HT-29 (cell line): ENCODE measurements around the gene TMEM147. TPM values are rescaled to one million over a fixed set of nuclear protein-coding genes. Genes with fewer than 3 reads are reported as not detected.

Experiments used
- DNase-seq: peaks from one replicate; pipeline ENCODE4 v3.0.0-alpha.2; 2015; ENCODE audit warnings: low spot score
- total RNA-seq: library from RNA; depleted of rRNA; stranded (reverse); fragments of >200 nt; shearing (Covaris generic); gene quantifications from 2 replicates; pipeline ENCODE4 v1.2.3, GENCODE V29; 2014

The TMEM147 gene
- total RNA-seq, 1 experiment from 2014 or later: 206 TPM

- DNase-seq: no peak
These were observed 26.1 kb upstream of the TMEM147 start for GRCh38 chr19:35519291-35519690.

DNA sequence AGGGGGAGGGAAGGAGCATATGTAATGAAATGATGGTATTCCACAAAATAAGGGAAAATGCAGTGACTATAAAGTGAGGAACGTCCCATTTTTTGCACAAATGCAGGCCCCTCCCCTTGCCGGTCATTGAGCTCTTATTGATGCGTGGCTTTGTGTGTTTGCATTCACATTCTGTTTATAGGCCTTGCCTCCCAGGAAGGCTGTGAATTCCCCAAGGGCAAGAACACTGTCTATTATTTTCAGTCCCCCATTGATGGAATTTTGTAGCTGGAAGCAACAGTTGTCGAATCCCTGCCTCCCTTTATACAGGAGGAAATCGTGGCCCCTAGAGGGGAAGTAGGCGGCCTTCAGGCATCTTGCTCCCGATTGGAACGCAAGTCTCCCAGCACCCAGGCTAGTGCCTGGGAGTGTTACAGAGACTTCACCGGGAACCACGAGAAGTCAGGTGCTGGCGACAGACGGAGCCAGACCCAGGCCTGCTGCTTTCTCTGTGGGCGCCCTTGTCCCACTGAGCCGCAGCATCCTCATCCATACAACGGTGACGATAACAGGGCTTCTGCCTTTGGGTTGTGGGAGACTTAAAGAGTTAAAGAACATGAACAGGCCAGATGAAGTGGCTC is 24.2 kb upstream of the TMEM147 start:
- no peak for DNase-seq

DNA sequence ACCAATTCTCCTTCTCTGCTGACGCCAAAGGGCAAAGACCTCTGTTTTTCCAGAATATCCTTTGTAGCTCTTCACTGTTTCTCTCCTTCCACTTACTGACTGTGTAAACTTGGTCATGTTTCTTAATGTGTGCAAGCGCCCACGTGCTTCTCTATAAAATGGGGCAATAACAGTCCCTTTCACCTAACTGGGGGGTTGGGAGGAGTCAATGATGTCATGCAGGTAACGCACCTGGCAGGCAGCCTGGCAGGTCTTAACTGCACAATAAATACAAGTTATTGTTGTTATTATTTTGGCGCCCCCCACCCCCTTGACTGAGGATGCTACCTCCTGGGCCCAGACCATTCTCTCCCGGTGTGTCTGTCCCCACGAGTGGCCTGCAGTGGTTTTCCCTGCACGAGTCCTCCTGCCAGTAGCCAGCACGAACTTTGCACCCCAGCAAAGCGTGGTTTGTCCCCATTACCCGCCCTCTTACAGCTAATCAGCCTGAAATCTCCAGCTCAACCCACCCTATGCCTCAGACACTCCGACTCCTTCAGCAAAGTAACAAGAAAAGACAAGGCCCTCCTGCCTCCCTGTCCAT is 22.6 kb upstream of the TMEM147 start:
- DNase-seq: peak; percentile 26

DNA sequence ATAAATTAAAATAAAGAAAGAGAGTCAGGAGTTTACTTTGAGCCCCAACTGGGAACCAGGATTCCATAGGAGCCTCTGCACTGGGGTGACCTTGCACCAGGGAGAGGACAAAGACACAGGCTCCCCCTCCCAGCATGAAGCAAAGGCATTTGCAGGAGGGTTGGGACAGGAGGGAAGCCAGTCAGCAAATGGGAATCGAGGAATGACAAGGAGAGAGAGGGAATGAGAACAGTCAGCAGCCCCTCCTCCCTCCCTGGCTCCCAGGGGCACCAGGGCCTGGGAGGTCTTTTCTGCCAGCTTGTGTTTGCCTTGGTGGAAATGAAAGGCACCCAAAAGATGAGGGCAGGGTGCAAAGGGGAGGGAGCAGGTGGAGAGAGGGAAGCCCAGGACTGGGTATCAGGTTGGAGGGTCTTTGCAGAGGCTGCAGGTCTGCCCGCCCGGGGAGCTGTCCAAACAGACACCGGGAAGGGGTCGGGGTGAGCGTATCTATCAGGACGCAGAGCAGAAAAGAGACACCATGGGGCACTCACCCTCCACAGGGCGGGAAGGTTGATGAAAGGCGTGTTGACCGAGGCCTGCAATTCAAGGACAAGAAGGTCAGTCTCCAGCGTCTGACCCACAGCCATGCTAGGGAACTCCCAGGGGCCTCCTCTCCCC is 21.1 kb upstream of the TMEM147 start:
- no peak for DNase-seq

- no peak for DNase-seq
These were observed 19.6 kb upstream of the TMEM147 start for GRCh38 chr19:35525873-35526272.

- no peak for DNase-seq
These were observed 17.0 kb upstream of the TMEM147 start, which contains the start of gene SBSN for GRCh38 chr19:35528218-35529038. Gene SBSN (minus strand): TSS chr19:35528311. CDS start chr19:35528281, 30 bp downstream.

GRCh38 chr19:35529241-35530218 is 15.9 kb upstream of the TMEM147 start:
- DNase-seq: no peak

GRCh38 chr19:35531291-35531690 is 14.1 kb upstream of the TMEM147 start:
- DNase-seq: no peak

- no peak for DNase-seq
These were observed 12.1 kb upstream of the TMEM147 start, which contains the start of gene GAPDHS for GRCh38 chr19:35533201-35533821. Gene GAPDHS (plus strand): TSS chr19:35533456. CDS start chr19:35533528, 72 bp downstream.

DNA sequence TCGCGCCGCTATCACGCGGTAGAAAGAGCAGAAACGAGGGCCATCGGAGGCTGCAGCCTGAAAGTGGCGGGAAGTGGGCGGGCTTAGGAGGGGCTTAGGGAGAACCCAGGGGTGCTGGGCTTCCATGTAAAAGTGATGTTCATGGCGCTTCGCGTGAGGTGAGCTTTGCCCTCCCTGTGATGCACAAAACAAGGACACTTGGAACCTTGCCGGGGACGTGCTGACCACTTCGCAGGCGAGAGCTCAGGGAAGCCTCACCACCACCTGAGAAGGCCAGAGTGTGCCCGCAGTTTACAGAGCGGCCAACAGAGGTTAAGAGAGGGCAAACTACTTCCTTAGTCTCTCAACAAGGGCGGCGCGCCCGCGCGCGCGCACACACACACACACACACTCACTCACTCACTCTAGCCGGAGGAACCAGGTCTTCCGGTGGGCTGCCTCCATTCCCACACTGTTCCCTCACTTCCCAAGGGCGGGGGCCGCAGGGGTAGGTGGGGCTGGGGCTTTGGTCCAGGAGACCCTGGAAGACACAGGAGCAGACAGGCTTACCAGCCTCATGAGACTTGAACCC is 11.5 kb upstream of the TMEM147 start:
- DNase-seq: peak; percentile 74

GRCh38 chr19:35534803-35535480 is 10.5 kb upstream of the TMEM147 start:
- no peak for DNase-seq

DNA sequence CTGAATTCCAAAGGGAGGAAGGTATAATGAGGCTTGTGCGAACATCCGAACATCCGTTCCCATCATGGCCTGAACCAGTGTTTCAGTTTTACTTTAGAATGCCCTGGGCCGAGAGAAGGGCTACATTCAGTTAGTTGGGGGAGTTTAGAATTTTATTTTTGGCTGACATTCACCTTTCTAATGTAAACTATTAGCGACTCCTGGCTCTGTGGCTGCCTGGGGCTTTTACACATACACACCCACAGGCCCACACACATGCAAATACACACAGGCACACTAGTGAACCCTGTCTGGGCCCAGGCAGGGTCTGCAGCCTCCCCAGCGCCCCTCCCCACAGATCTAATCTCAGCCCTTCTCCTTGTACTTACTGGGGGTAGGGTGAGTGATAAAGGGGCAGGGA is 6.1 kb upstream of the TMEM147 start:
- DNase-seq: no peak

DNA sequence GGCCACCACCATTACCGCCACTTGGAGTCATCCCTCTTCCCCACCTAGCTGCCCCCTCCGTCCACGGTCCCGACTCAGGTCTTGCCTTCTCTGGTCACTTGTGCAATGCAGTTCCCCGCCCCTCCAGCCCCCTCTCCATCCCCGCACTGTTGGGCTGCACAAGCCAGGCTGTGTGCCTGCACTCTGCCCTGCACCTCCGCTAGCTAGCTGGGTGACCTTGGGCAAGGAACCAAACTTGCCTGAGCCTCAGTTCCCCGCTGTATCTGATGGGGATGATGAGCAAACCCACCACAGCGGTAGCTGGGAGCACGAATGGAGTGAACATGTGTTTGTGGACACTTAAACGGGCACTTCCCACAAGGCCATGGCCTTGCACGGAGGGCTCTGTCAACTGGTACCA is 5.6 kb upstream of the TMEM147 start:
- DNase-seq: no peak

GRCh38 chr19:35540356-35540927 is 5.0 kb upstream of the TMEM147 start:
- DNase-seq: no peak

GRCh38 chr19:35542209-35542608 is 3.2 kb upstream of the TMEM147 start:
- no peak for DNase-seq

DNA sequence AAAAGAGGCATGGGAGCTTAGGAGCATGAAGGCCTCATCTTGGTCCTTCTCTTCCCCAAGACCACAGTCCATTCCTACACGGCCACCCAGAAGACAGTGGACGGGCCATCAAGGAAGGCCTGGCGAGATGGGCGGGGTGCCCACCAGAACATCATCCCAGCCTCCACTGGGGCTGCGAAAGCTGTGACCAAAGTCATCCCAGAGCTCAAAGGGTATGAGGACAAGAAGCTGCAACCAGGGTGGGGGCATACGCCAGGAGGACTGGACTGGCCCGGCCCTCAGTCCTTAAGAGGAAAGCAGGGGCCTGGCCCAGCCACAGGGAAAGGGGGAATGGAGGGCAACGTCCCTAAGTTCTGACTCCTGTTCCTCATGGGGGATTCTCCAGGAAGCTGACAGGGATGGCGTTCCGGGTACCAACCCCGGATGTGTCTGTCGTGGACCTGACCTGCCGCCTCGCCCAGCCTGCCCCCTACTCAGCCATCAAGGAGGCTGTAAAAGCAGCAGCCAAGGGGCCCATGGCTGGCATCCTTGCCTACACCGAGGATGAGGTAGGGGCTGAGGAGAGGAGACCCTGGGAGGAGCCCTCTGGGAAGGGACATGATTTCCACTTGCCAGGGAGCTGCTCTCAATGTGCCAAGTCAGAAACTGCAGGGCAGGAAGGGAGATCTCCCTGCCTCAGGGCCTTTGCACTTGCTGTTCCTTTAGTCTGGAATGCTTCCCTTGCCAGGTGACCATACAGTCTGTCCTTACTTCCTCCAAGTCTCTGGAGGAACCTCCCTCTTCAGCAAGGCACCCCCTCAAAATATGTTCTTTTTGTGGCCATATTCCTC is 1.9 kb upstream of the TMEM147 start:
- DNase-seq: no peak

GRCh38 chr19:35544110-35544802 is 1.2 kb upstream of the TMEM147 start:
- no peak for DNase-seq
